ENCODE measurements around the gene KDM4F.

The KDM4F gene

DNA sequence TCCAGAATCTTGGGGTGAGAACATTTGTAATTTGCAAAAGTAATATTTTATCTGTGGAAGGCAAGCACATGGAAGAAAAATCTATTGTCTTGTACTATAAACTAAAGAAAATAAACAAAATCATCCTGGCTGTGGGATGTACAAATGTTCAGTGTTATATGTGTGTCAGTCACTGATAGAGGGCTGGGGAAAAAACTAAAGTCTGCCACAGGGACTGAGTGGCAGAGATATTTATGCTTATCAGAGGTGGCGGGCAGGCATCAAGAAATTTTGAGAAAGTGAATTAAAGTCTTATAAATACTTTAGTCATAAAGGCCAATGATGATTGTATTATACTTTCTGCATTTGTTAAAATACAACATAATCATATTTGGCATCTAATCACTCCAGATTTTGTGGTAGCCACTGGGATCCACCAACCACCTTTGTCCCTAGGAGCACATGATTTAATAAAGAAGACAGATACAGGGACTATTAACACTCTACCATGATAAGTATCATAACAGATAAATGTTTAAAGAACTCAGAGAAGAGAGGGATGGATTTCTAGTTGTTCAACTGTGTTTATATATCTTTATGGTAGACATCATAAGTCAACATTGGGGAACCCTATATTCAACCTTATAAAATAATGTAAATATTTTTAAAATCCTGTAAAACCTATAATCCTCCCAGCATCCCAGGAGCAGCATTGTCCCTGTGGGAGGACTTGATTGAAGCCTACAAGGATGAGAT is 37.8 kb downstream of the KDM4F start:
- Histone ChIP-seq H3K27me3 (replicated peaks in 2 of 5; ENCODE audit: control insufficient read depth in 4 of 5, insufficient read depth in 5 of 5, low read length in 4 of 5) (no peaks in the 10 kb centered on the region), H3K9me3 (ENCODE audit: control extremely low read depth in 1 of 5, control insufficient read depth in 4 of 5, insufficient read depth in 2 of 5, low read depth in 1 of 5, low read length in 4 of 5) (no peaks in the 10 kb centered on the region), H3K4me1 (ENCODE audit: control extremely low read depth in 1 of 4, control insufficient read depth in 4 of 4, insufficient read depth in 4 of 4, low read length in 3 of 4) (peaks cover 5 to 21% (median 16%) of the 10 kb centered on the region in 4 experiments), H3K4me3 (ENCODE audit: control insufficient read depth in 1 of 7, extremely low read depth in 1 of 7, insufficient read depth in 4 of 7, low read depth in 2 of 7, low read length in 6 of 7) (no peak overlapping the region), H3K27ac (ENCODE audit: insufficient read depth in 1 of 2, low read depth in 1 of 2, low read length in 2 of 2, poor library complexity in 1 of 2, severe bottlenecking in 2 of 2) (no peak overlapping the region), H3K36me3 (ENCODE audit: control insufficient read depth in 4 of 4, insufficient read depth in 4 of 4, low read length in 3 of 4) (no peaks in the 10 kb centered on the region)
- no CpG with 5 or more reads among the region's 1 CpG for WGBS (ENCODE audit: insufficient coverage)
- ChIA-PET CTCF (interaction anchor here (1.2 to 8.5 kb wide), 4 partner anchors 11 to 64 kb away, joined by 3 to 123 read pairs (median 43); partner anchors contain the start of gene SRSF8), POLR2A (no interaction called here)
- peak in 1 of 3 donors; percentile 34 for DNase-seq

DNA sequence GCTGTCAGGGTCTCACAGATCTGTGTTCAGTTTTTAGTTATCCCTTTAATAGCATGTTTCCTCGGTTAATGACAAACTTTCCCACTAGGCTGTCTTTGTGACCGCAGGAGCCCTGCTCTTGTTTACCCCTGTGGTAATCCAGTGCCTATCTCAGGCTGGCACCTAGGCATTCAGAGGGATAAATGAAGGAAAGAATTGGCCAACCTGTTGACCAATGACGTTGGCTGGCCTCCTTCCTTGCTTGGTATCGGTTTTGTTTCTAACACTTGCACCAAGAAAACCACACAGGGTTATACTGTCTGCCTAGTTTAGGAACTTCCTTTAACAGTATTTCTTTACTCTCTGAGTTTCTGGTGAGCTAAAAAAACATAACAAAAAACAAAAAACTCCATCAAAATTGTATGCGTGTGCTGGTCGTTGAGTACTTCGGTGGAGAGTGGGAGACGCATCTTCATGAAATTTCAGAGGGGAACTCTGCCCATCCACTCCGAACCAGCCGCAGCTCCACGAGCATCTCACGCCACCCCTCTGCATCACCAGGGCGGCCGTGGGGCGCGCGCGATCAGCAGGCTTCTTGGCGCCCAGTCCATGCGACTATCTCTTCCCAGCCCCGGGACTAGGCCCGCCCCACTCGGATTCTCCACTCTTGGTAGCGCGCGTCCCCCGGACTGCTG is 39.9 kb downstream of the KDM4F start:
- Histone ChIP-seq H3K4me3 (ENCODE audit: control insufficient read depth in 1 of 7, extremely low read depth in 1 of 7, insufficient read depth in 4 of 7, low read depth in 2 of 7, low read length in 6 of 7) (peak overlapping the region; percentile 56 to 89 (median 79)), H3K9me3 (ENCODE audit: control extremely low read depth in 1 of 5, control insufficient read depth in 4 of 5, insufficient read depth in 2 of 5, low read depth in 1 of 5, low read length in 4 of 5) (no peaks in the 10 kb centered on the region), H3K4me1 (ENCODE audit: control extremely low read depth in 1 of 4, control insufficient read depth in 4 of 4, insufficient read depth in 4 of 4, low read length in 3 of 4) (peaks cover 5 to 21% (median 16%) of the 10 kb centered on the region in 4 experiments), H3K27me3 (replicated peaks in 2 of 5; ENCODE audit: control insufficient read depth in 4 of 5, insufficient read depth in 5 of 5, low read length in 4 of 5) (no peaks in the 10 kb centered on the region), H3K36me3 (ENCODE audit: control insufficient read depth in 4 of 4, insufficient read depth in 4 of 4, low read length in 3 of 4) (no peaks in the 10 kb centered on the region), H3K27ac (ENCODE audit: insufficient read depth in 1 of 2, low read depth in 1 of 2, low read length in 2 of 2, poor library complexity in 1 of 2, severe bottlenecking in 2 of 2) (peak overlapping the region; percentile 47 to 56)
- CTCF ChIA-PET = interaction anchor here (0.8 to 8.1 kb wide), 8 partner anchors 9 to 673 kb away, joined by 3 to 123 read pairs (median 6); partner anchors contain the start of gene SRSF8
- DNase-seq = peak; percentile 70 to 86 (median 81)
- 1% methylated on average over 19 of the region's 27 CpGs for WGBS (ENCODE audit: insufficient coverage)
- POLR2A ChIA-PET = interaction anchor here (0.6 to 3.8 kb wide), 4 partner anchors 21 to 141 kb away, joined by 4 to 20 read pairs (median 6); partner anchors contain the start of gene SRSF8

DNA sequence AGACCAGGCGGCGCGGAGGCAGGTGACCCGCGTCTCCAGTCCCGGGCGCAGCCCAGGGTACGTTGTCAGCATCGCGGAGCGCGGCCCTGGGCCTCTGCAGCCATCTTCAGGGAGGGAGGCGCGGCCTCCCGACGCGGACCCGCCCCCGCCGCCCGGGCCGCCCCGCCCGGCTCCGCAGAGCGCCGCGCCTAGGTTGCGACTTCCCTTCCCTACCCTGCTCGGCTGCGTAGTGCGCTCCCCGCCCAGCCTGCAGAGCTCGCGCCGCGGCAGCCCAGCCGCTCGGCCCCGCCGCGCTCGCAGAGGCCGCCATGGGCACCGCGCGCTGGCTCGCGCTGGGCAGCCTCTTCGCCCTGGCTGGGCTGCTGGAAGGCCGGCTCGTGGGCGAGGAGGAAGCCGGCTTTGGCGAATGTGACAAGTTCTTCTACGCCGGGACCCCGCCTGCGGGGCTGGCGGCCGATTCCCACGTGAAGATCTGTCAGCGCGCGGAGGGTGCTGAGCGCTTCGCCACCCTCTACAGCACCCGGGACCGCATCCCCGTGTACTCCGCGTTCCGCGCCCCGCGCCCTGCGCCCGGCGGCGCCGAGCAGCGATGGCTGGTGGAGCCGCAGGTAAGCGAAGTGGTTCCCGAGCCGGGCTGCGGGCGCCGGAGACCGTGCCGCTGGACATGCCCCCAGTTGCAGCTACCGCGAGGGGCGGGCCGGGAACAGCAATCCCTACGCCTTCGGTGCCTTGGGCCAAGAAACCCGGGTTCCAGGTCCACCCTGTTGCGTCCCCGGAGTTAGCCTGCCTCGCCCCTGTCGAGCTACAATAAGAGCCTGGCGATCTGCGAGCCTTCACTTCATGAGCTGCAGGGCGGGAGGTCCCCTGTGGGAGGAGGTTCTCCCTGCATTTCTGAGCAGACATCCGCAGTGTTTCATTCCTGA is 40.7 kb downstream of the KDM4F start, which contains the start of gene ENDOD1:
TSS of gene ENDOD1 (plus strand) at position 227 of the 923 bp plus-strand sequence. CDS start at position 309, 82 bp downstream.
- peak within 1 kb of the TSS; percentile 56 to 89 (median 79) for H3K4me3 ChIP-seq (ENCODE audit: control insufficient read depth in 1 of 7, extremely low read depth in 1 of 7, insufficient read depth in 4 of 7, low read depth in 2 of 7, low read length in 6 of 7)
- peak; percentile 83 to 93 (median 90) for DNase-seq
- H3K4me1 ChIP-seq (ENCODE audit: control extremely low read depth in 1 of 4, control insufficient read depth in 4 of 4, insufficient read depth in 4 of 4, low read length in 3 of 4) = peaks cover 5 to 21% (median 16%) of the 10 kb centered on the region in 4 experiments
- CTCF ChIA-PET = interaction anchor here (0.8 to 8.1 kb wide), 14 partner anchors 9 to 672 kb away, joined by 3 to 123 read pairs (median 5); partner anchors contain the start of gene SRSF8
- H3K9me3 ChIP-seq (ENCODE audit: control extremely low read depth in 1 of 5, control insufficient read depth in 4 of 5, insufficient read depth in 2 of 5, low read depth in 1 of 5, low read length in 4 of 5) = no peaks in the 10 kb centered on the region
- POLR2A ChIA-PET = interaction anchor here (0.6 to 3.8 kb wide), 4 partner anchors 22 to 140 kb away, joined by 4 to 20 read pairs (median 6); partner anchors contain the start of gene SRSF8
- WGBS (ENCODE audit: insufficient coverage) = 0% methylated on average over 104 of the region's 106 CpGs
- peaks cover 0 to 5% (median 0%) of the 10 kb centered on the region in 4 experiments for H3K36me3 ChIP-seq (ENCODE audit: control insufficient read depth in 4 of 4, insufficient read depth in 4 of 4, low read length in 3 of 4)
- H3K27me3 ChIP-seq (replicated peaks in 2 of 5; ENCODE audit: control insufficient read depth in 4 of 5, insufficient read depth in 5 of 5, low read length in 4 of 5) = no peaks in the 10 kb centered on the region
- peak within 1 kb of the TSS; percentile 47 to 66 for H3K27ac ChIP-seq (ENCODE audit: insufficient read depth in 1 of 2, low read depth in 1 of 2, low read length in 2 of 2, poor library complexity in 1 of 2, severe bottlenecking in 2 of 2)

DNA sequence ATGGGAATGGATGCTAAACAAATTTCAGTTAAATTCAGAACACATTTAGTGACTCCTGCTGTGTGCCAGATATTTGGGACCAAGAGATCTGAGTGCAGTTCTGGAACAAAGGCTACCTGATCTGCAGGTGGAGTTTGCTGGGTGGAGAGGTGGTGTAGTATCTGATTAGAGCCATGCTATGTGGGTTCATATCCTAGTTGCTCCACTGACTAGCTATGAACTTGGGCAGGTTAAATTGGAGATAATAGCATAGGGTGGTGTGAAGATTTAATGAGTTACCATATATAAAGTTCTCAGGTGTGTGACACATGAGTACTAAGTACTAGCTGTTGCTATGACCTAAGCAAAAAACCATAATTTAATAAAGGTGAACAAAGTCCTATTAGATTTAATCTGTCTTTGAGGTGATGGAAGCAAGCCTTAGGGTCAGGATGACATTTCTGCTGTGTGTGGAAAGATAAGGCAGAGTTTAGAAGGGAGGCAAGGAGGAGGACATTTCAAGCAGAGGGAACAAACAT is 42.5 kb downstream of the KDM4F start:
- Histone ChIP-seq H3K4me3 (ENCODE audit: control insufficient read depth in 1 of 7, extremely low read depth in 1 of 7, insufficient read depth in 4 of 7, low read depth in 2 of 7, low read length in 6 of 7) (no peak overlapping the region), H3K27ac (ENCODE audit: insufficient read depth in 1 of 2, low read depth in 1 of 2, low read length in 2 of 2, poor library complexity in 1 of 2, severe bottlenecking in 2 of 2) (no peak overlapping the region), H3K4me1 (ENCODE audit: control extremely low read depth in 1 of 4, control insufficient read depth in 4 of 4, insufficient read depth in 4 of 4, low read length in 3 of 4) (peaks cover 5 to 21% (median 16%) of the 10 kb centered on the region in 4 experiments), H3K36me3 (ENCODE audit: control insufficient read depth in 4 of 4, insufficient read depth in 4 of 4, low read length in 3 of 4) (peaks cover 0 to 5% (median 0%) of the 10 kb centered on the region in 4 experiments), H3K9me3 (ENCODE audit: control extremely low read depth in 1 of 5, control insufficient read depth in 4 of 5, insufficient read depth in 2 of 5, low read depth in 1 of 5, low read length in 4 of 5) (no peaks in the 10 kb centered on the region), H3K27me3 (replicated peaks in 2 of 5; ENCODE audit: control insufficient read depth in 4 of 5, insufficient read depth in 5 of 5, low read length in 4 of 5) (no peaks in the 10 kb centered on the region)
- DNase-seq = no peak
- CTCF ChIA-PET = interaction anchor here (1.4 to 8.1 kb wide), 4 partner anchors 8 to 26 kb away, joined by 3 to 123 read pairs (median 35); partner anchors contain the start of gene SRSF8
- POLR2A ChIA-PET = interaction anchor here (3.8 kb wide), 1 partner anchor 24 kb away, joined by 20 read pairs; the partner anchor contains the start of gene SRSF8

DNA sequence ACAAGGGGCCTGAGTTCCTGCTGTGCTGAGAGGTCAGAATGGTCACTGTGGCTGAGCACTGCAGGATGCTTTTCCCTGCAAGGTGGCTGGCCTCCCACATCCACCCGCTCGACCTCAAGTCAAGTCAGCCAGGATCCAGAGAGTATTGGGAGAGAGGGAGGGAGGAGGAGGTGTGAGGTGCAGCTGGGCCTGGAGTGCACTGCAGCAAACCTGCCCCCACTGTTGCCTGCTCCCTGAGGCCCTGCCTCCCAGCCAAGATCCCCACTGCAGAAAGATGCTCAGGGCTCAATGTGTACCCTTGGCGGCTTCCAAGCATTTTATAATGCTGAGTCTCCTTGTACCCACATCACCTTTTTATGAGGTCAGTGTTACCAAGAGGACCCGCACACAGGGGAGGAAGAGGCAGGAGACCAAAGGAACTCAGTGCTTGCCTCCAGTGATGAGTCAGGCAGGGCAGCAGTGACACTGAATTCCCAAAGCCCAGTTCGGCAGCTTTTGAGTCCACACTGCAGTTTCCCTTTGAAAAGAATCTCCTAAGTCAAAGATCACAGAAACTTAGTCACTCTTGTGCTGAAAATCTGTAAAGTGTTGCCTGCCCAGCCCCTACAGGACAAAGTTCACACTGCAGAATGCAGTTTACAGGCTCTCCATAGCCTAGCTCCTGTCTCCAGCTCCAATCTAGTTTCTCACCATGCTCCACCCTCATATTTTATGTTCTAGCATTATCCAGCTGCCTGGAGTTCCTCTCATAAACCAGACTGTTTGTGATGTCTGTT is 43.5 kb downstream of the KDM4F start:
- H3K4me1 ChIP-seq (ENCODE audit: control extremely low read depth in 1 of 4, control insufficient read depth in 4 of 4, insufficient read depth in 4 of 4, low read length in 3 of 4) = peaks cover 5 to 21% (median 16%) of the 10 kb centered on the region in 4 experiments
- H3K27me3 ChIP-seq (replicated peaks in 2 of 5; ENCODE audit: control insufficient read depth in 4 of 5, insufficient read depth in 5 of 5, low read length in 4 of 5) = no peaks in the 10 kb centered on the region
- H3K9me3 ChIP-seq (ENCODE audit: control extremely low read depth in 1 of 5, control insufficient read depth in 4 of 5, insufficient read depth in 2 of 5, low read depth in 1 of 5, low read length in 4 of 5) = no peaks in the 10 kb centered on the region
- H3K27ac ChIP-seq (ENCODE audit: insufficient read depth in 1 of 2, low read depth in 1 of 2, low read length in 2 of 2, poor library complexity in 1 of 2, severe bottlenecking in 2 of 2) = no peak overlapping the region
- no peak overlapping the region for H3K4me3 ChIP-seq (ENCODE audit: control insufficient read depth in 1 of 7, extremely low read depth in 1 of 7, insufficient read depth in 4 of 7, low read depth in 2 of 7, low read length in 6 of 7)
- ChIA-PET POLR2A (interaction anchor here (0.7 kb wide), 1 partner anchor 26 kb away, joined by 3 read pairs; the partner anchor contains the start of gene SRSF8), CTCF (interaction anchor here (0.9 to 8.1 kb wide), 6 partner anchors 13 to 59 kb away, joined by 4 to 123 read pairs (median 6); partner anchors contain the start of gene SRSF8)
- H3K36me3 ChIP-seq (ENCODE audit: control insufficient read depth in 4 of 4, insufficient read depth in 4 of 4, low read length in 3 of 4) = peaks cover 0 to 5% (median 0%) of the 10 kb centered on the region in 4 experiments
- DNase-seq = peak; percentile 31 to 62 (median 61)
- 62% methylated on average over 3 of the region's 5 CpGs for WGBS (ENCODE audit: insufficient coverage)

All from common myeloid progenitor, CD34-positive (primary cell).